HG02840 (cell line): ENCODE measurements around the gene MORN5.

Experiments used
- ATAC-seq: cut with Tn5 transposase; IDR thresholded peaks from one replicate; pipeline ENCODE4 v1.9.1; 2021; ENCODE audit warnings: mild to moderate bottlenecking, moderate library complexity, moderate number of reproducible peaks; ENCODE audit not compliant: unreplicated experiment, low FRiP score

MORN5 gene

DNA sequence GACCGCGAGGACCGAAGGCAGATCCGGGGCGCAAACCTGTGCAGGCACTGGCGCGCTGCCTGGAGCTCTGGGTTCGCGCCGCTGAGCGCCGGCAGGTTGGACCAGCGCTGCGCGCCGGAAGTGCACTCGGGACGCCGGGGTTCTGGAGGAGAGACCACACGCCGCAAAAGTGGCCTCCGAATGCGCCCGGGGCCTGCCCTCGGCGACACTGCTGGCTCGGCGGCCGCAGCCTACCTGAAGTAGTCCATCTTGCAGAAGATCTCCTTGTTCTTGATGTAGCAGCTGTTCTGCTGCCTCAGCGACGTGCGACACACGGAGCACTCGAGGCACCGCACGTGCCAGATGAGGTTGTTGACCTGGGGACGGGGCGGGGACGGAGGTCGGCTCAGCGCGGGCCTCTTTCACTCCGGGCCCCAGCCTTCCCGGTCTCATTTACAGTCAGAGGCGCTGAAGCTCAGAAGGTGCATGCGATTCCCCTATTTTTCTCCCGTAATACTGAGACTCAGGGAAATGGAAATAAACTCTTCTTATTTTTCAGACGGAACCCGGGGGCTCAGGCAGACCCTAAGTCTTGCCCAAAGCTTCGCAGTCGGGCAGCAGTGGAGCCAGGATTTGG lies 66.5 kb downstream of the MORN5 start:
- no peak for ATAC-seq

DNA sequence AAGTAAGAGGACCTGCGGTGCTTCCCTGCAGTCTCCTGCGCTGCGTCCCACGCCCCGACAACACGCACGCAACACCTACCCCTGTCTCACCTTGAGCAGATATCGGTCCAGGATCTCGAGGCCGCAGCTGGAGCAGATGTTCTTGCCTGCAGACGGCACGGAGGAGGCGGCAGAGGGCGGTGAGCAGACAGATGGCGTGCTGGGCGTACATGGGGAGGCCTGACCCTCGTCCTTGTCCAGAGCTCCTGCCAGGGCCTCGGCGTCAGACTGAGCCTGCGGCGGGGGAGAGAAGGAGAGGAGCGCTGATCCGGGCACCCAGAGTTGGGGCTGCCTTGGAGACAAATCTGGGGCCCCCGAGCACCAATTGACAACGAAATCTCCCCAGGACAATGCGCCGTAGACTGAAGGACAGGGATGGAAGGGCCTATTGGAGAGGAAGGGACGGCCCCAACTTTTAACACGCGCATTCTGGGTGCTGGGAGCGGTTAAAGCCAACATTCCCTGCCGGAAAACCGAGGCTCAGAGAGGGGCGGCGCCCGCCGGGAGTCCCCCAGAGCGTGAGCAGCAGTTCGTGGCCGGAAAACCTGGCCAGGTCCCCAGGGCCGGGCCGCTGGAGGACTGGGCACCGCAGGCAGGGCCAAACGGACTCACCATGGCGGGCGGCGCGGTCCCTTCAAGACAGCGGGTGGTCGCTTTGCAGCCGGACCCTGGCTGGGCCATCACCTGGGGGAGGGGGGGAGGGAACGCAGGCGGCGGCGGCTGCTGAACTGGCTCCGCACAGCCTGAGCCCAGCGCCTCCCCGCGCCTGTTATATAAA lies 67.3 kb downstream of the MORN5 start:
- no peak for ATAC-seq

DNA sequence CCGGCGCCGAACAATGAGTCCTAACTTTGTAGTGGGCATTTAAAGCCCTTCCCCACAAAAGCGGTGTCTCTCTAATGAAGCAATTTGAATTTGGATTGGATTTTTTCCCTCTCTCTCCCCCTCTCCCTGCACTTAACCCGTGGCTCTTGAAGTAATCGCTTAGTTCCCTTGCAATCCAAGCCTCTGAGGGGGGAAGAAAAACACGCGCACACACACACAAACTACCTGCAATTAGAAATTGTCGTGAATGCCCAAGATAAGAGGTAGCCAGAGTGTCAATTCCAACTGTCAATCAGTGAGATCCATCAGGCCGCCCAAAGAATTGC lies 67.8 kb downstream of the MORN5 start:
- ATAC-seq: no peak

DNA sequence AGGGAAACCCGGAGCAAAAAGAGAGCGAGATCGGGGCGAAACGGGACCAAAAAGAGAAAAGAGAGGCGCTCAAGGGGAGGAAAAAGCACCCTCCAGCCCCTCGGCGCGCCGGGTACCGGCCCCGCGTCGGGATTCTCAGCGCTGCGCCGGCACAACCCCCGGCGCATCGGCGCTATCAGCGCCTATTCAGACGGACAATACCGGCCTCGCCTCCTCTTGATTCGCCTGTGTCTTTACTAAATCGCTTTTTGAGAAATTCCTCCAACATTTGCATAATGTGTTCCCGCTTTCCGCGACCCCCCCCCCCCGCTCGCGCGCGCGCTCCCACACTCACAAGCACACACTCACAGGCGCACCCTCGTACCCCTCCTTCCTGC lies 68.5 kb downstream of the MORN5 start:
- ATAC-seq: no peak

DNA sequence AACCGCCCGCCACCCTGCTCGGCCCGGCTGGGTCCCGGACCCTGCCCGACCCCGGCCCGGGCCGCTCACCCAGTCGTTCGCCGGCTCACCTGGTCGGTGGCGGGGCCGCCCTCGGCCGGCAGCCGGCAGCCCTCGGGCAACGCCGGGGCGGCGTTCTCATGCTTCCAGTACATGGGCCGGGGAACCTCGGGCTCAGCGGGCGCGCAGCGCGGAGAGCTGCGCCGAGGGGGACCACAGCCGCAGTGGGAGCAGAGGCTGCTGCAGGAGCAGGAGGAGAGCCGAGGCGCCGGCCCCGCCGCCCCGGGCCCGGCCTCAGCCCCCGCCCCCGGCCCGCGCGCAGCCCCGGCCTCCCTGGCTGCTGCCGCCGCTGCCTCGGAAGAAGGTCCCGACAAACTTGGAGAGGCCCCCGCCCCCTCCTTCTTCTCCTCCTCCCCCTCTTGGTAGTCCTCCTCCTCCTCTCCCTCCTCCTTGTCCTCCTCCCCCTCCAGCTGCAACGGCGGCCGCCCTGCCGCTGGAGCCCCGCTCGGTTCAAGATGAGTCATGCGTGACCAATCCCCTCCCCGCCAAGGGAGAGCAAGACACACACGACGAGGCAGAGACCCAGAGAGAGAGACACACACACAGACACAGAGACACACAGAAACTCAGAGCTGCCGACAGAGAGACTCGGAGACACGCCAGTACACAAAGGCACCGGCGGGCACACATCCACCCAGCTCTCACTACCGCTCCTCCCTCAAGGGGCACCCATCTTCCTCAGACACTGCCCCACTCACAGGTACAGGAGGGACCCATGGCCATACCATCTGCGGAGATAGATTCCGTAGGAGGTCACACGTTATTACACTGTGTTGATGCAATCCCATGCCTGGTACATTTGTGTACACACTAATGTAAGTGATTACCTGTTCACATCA lies 69.1 kb downstream of the MORN5 start, which contains the start of gene LHX6:
Gene LHX6, minus strand, starts transcription at position 390 of the 917 bp plus-strand sequence. Its CDS starts 217 bp downstream, at position 173.
- no peak for ATAC-seq

DNA sequence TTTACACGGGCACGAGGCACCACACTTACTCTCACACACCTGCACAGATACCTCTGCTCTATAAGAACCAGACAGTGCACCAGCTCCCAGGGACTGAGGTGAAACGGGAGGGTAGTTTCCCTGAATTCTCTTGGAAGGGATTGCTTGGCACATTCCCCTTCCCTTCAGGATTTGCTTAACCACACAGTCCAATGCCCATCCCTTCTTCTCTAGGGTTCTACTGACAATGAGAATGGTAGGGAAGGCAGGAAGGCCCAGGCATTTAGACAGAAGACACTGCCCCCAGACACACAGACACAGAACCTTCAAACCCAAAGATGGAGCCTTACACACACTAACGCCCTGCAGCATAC lies 69.8 kb downstream of the MORN5 start:
- no peak for ATAC-seq

DNA sequence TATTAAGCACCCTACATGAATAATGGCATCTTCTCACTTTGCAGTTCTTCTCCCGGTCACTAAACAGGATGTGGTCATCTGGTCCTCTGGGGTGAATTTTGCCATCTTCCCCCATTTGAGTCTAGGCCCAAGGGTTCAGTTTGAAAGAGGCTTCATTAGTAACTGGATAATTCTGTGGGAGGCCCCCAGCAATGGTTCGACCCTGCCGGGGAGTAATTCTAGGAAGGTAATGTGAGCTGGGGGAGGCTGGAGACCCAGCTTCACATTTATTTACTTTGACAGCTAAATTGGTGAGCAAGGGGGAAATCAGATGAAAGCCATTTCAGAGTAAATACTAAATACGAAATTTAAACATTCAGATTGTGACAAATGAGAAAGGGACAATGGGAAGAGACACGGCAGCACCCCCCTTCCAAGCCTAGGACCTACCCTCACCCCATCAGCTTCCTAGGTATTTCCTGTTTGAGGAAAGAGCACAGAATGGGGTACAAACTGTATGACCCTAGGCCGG lies 73.1 kb downstream of the MORN5 start:
- ATAC-seq: no peak

DNA sequence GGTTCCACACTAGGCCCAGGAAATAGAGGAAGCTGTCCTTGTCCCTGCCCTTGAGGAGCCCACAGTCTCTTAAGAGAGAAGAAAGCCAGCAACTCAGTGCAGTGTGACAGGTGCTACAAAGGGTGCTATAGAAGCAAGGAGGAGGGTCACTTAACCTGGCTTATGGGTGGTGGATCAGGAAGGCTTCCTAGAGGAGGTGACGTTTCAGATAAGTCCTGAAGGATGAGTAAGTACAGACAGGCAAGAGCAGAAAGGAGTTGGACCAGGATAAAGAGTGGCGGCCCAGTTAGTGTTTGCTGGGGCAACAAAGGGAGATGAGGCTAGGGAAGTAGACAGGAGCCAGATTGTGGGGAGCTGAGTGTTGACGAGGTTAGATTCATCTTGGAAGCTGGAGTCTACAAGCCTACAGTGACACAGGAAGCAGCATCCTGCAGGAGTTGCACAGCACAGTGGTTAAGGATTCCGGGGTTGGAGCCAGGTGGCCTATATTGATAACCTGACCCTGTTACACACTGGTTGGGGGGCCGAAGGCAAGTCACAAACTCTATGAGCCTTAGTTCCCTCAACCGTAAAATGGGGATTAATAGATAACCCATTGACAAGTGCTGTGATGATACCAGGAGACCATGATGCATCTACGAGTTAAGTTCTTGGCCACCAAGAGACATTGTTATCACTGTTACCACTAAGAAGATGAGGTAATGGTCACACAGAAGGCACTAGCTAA lies 74.5 kb downstream of the MORN5 start:
- no peak for ATAC-seq

DNA sequence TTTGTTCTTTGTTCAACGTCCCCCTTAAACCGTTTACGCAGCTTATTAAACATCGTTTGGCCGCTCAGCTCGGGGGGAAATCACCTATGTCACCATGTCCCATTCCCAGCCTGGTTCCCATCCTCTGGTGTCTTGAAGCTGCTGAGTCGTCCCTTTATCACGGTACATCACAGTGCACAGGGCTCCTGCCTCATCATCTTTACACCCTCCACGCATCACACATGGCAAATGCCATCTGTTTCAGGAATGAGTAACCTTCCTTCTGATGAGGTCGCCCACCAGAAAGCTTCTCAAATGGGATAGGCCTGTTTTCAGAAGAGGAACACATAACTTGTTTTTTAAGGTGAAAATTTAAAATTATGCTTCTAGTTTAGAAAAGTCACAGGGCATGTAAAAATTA lies 77.0 kb downstream of the MORN5 start:
- ATAC-seq: no peak

DNA sequence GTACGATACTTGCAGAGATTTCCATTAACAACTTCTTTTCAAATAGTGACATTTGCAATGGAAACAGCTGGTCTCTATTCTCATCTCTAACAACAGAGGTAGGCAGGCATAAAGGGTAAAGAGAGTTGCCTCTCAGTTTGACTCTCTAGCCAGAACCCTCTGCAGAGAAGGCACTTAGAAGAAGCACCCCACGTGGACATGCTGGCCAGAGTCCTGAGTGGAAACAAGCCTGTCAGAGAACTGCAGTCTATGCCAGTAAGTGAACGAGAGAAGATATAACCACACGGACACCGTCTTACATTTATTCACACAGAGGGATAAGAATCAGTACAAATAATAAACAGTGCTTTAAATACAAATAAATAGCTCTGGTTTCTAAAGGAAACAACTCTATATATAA lies 80.0 kb downstream of the MORN5 start:
- no peak for ATAC-seq

DNA sequence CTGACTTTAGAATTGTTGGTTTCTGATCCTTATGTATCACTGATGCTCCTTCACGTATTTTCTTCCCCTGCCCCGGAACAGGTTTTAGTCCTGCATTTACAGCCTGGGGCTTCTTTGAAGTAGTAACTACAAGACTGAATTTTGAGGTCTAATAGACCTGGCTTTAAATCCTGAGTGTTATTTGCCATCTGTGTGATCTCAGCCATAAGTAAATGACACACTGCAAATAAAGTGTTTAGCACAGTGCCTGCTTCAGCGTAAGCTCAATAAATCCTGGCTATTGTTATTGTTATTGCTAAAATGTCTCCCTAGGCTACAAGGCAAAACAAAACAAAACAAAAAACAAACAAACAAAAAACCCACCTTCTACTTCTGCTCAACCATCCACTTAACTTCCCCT lies 84.6 kb downstream of the MORN5 start:
- no peak for ATAC-seq

DNA sequence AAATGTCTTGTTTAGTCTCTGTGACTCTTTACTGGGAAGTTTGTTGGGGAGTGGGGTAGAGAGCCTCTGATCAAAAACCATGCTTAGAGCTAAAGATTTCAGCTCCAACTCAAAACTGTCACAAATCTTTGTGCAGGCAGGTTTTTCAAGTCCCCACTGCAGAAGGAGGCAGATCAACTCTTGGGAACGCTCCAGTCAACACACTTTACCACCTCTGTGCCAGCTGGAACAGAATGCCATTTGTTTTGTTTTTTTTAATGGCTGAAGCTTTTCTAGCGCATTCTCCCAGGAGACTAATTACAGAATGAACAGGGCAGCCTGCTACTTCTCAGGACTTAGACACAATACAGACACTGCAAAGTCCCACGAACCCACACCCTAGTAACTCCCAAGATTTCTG lies 87.0 kb downstream of the MORN5 start:
- no peak for ATAC-seq

DNA sequence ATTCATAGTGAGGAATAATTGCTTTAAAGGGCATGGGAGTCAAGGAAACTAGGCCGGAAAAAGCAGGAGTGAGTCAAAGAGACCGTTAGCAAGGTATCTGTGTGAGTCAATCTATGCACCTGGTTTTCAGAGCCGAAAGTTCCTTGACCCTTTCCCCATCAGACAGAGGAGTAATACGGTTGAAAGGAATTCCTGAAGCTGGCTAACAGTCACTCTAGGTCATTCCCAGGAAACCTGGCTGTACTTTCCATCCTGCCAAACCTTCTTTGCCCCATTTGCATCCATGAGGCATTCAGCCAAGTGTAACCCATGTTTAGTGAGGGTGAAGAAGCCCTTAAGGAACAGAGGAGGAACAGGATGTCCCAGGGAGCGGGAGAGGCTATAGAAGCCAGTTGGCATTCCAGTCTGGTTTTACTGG lies 88.7 kb downstream of the MORN5 start:
- no peak for ATAC-seq
